ENCODE data around the gene GATA6. TPM values are rescaled to one million over a fixed set of nuclear protein-coding genes. Genes with fewer than 3 reads are reported as not detected.
"Not testable (repeated sequence)": the region's sequence is repeated elsewhere in the genome, so short reads cannot be mapped to it uniquely, and the experiment has no call there.

The GATA6 gene
- total RNA-seq, 2 donors from 2014 or later = 106 to 158 TPM

DNA sequence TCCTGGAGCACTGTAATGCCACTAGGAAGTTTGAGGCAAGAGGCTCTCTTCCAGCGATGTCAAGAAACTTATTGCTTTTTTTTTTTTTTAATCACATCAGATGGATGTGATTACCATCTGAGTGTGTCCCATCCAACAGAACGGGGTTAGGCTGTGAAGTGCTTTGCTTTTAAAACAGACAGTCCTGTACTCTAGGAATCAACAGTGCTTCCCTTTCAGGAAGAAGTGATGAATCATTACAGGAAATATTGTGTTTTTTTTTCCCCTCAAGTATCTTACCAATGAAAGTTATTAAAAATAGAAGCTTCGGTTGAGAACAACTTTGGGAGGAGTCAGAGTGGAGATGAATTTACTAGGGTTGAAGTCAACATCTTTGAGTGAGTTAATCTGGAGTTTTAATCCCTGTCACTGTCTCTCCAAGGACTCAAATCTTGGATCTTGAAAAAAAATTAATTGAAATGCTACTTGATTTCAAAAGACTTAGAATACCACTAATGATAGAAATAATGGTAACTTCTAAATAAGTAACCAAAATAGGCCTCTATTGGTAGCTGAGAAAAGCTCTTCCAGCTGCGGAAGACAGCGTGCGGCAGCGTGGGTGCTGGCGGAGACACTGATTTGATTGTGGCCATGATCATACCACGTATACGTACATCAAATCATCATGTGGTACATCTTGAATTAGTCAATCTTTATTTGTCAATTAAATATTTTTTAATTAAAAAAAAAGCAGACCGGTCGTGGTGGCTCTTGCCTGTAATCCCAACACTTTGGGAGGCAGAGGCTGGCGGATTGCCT, 45.5 kb downstream of the GATA6 start:
- Histone ChIP-seq H3K4me1 (ENCODE audit: control insufficient read depth, insufficient read depth, low read length) (no peaks in the 10 kb centered on the region), H3K27me3 (ENCODE audit: control insufficient read depth, insufficient read depth, low read length, poor library complexity, severe bottlenecking) (peaks cover 9% of the 10 kb centered on the region), H3K27ac (ENCODE audit: low read depth, low read length) (no peak overlapping the region), H3K9me3 (ENCODE audit: control insufficient read depth, low read length) (no peaks in the 10 kb centered on the region), H3K9ac (ENCODE audit: extremely low read depth, low read length, poor library complexity, severe bottlenecking) (no peak overlapping the region), H3K36me3 (ENCODE audit: control insufficient read depth, insufficient read depth, low read length) (no peaks in the 10 kb centered on the region), H3K4me3 (ENCODE audit: low read length) (no peak overlapping the region)
- TF ChIP-seq, protein P1, sequence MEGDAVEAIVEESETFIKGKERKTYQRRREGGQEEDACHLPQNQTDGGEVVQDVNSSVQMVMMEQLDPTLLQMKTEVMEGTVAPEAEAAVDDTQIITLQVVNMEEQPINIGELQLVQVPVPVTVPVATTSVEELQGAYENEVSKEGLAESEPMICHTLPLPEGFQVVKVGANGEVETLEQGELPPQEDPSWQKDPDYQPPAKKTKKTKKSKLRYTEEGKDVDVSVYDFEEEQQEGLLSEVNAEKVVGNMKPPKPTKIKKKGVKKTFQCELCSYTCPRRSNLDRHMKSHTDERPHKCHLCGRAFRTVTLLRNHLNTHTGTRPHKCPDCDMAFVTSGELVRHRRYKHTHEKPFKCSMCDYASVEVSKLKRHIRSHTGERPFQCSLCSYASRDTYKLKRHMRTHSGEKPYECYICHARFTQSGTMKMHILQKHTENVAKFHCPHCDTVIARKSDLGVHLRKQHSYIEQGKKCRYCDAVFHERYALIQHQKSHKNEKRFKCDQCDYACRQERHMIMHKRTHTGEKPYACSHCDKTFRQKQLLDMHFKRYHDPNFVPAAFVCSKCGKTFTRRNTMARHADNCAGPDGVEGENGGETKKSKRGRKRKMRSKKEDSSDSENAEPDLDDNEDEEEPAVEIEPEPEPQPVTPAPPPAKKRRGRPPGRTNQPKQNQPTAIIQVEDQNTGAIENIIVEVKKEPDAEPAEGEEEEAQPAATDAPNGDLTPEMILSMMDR (conservative IDR thresholded peaks at IDR 0.05) = no peak
- H3K4me1 Mint-ChIP-seq = peaks cover 30% of the 10 kb centered on the region
- no peaks in the 10 kb centered on the region for H3K36me3 Mint-ChIP-seq (ENCODE audit: low read depth)
- no peak overlapping the region for H3K27ac Mint-ChIP-seq
- WGBS, 2 experiments (ENCODE audit: insufficient coverage in 1 of 2, insufficient read length in 1 of 2) = 93 to 100% methylated on average over 9 to 13 of the region's 13 CpGs
- H3K27me3 Mint-ChIP-seq (ENCODE audit: insufficient read depth) = peaks cover 67% of the 10 kb centered on the region
- H3K9me3 Mint-ChIP-seq = no peaks in the 10 kb centered on the region
- H3K4me3 Mint-ChIP-seq = no peak overlapping the region
- DNase-seq = no peak

DNA sequence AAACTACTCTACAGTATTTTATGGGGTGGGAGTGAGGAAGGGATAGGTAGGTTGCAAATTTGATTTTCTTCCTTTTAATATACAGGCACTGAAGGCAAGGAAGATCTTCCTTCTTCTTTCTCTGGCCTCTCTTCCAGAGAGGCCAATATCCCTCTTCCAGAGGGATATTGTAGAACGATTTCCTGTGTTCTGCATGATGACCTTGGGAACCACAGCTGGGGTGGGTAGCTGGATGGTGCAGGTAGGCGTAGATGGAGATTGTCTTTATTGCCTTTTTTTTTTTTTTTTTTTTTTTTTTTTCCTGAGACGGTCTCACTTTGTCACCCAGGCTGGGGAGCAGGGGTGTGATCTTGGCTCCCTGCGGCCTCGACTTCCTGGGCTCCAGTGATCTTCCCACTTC, 49.4 kb downstream of the GATA6 start:
- Histone ChIP-seq H3K27me3 (ENCODE audit: control insufficient read depth, insufficient read depth, low read length, poor library complexity, severe bottlenecking) (peaks cover 17% of the 10 kb centered on the region), H3K4me1 (ENCODE audit: control insufficient read depth, insufficient read depth, low read length) (no peaks in the 10 kb centered on the region), H3K9me3 (ENCODE audit: control insufficient read depth, low read length) (no peaks in the 10 kb centered on the region), H3K4me3 (ENCODE audit: low read length) (no peak overlapping the region), H3K27ac (ENCODE audit: low read depth, low read length) (no peak overlapping the region), H3K9ac (ENCODE audit: extremely low read depth, low read length, poor library complexity, severe bottlenecking) (no peak overlapping the region), H3K36me3 (ENCODE audit: control insufficient read depth, insufficient read depth, low read length) (no peaks in the 10 kb centered on the region)
- H3K27ac Mint-ChIP-seq = no peak overlapping the region
- WGBS, 2 experiments (ENCODE audit: insufficient coverage in 1 of 2, insufficient read length in 1 of 2) = 75% methylated on average over 5 of the region's 5 CpGs; no CpG with 5 or more reads in 1 of the 2 experiments
- H3K4me3 Mint-ChIP-seq = no peak overlapping the region
- H3K4me1 Mint-ChIP-seq = peaks cover 24% of the 10 kb centered on the region
- H3K27me3 Mint-ChIP-seq (ENCODE audit: insufficient read depth) = peaks cover 82% of the 10 kb centered on the region
- H3K36me3 Mint-ChIP-seq (ENCODE audit: low read depth) = no peaks in the 10 kb centered on the region
- no peaks in the 10 kb centered on the region for H3K9me3 Mint-ChIP-seq
- TF ChIP-seq, protein P1 (conservative IDR thresholded peaks at IDR 0.05) = no peak
- no peak for DNase-seq

DNA sequence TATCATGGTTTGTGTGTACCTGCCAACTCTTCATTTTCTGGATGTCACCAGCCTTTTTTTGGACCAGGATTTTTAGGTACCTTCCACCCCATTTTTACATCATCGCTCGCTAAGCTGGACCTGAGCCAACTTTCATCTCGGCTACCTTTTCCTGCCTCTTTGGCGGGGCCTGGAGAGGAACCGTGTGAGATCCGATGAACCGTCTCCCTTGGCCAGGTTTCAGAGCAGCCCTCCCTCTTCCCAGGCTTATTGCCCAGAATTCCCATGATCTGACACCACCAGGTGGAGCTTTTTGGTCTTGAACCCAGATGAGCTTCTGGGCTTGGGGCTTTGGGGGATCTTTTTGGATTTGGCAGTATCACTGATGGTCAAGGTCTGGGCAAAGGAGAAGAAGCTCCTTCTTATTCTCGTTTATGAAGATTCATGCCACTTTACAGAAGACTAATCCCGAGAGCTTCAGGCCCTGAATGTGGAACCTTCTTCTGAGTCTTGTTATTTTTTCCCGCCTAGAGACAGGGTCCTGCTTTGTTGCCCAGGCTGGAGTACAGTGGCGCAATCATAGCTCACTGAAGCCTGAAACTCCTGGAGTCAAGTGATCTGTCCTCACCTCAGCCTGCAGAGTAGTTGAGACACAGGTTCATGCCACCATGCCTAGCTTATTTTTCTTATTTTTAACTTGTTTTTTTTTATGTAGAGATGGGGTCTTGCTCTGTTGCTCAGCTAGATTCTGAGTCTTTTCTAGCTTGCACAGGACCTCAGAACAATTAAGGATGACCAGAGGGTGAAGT, 50.4 kb downstream of the GATA6 start:
- Histone ChIP-seq H3K36me3 (ENCODE audit: control insufficient read depth, insufficient read depth, low read length) (no peaks in the 10 kb centered on the region), H3K9ac (ENCODE audit: extremely low read depth, low read length, poor library complexity, severe bottlenecking) (no peak overlapping the region), H3K27me3 (ENCODE audit: control insufficient read depth, insufficient read depth, low read length, poor library complexity, severe bottlenecking) (peaks cover 17% of the 10 kb centered on the region), H3K4me3 (ENCODE audit: low read length) (no peak overlapping the region), H3K4me1 (ENCODE audit: control insufficient read depth, insufficient read depth, low read length) (no peaks in the 10 kb centered on the region), H3K9me3 (ENCODE audit: control insufficient read depth, low read length) (no peaks in the 10 kb centered on the region), H3K27ac (ENCODE audit: low read depth, low read length) (no peak overlapping the region)
- H3K4me1 Mint-ChIP-seq = peaks cover 24% of the 10 kb centered on the region
- WGBS, 2 experiments (ENCODE audit: insufficient coverage in 1 of 2, insufficient read length in 1 of 2) = 86 to 89% methylated on average over 9 to 11 of the region's 11 CpGs
- H3K27ac Mint-ChIP-seq = no peak overlapping the region
- no peaks in the 10 kb centered on the region for H3K36me3 Mint-ChIP-seq (ENCODE audit: low read depth)
- H3K4me3 Mint-ChIP-seq = no peak overlapping the region
- no peaks in the 10 kb centered on the region for H3K9me3 Mint-ChIP-seq
- TF ChIP-seq, protein P1 (conservative IDR thresholded peaks at IDR 0.05) = peak; percentile 70
- peaks cover 84% of the 10 kb centered on the region for H3K27me3 Mint-ChIP-seq (ENCODE audit: insufficient read depth)
- peak; percentile 79 for DNase-seq

DNA sequence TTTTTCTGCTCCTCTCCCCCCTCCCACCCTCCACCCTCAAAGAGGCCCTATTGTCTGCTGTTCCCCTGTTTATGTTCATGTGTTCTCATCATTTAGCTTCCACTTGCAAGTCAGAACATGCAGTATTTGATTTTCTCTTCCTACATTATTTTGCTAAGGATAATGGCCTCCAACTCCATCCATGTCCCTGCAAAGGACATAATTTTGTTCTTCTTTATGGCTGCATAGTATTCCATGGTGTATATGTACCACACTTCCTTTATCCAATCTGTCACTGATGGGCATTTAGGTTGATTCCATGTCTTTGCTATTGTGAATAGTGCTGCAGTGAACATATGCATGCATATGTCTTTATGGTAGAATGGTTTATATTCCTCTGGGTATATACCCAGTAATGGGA, 51.2 kb downstream of the GATA6 start:
- not testable (repeated sequence) for H3K27ac ChIP-seq (ENCODE audit: low read depth, low read length); H3K9me3 Mint-ChIP-seq; H3K27ac Mint-ChIP-seq; H3K9ac ChIP-seq (ENCODE audit: extremely low read depth, low read length, poor library complexity, severe bottlenecking); H3K4me3 Mint-ChIP-seq; H3K4me3 ChIP-seq (ENCODE audit: low read length); H3K9me3 ChIP-seq (ENCODE audit: control insufficient read depth, low read length); H3K4me1 ChIP-seq (ENCODE audit: control insufficient read depth, insufficient read depth, low read length); H3K36me3 ChIP-seq (ENCODE audit: control insufficient read depth, insufficient read depth, low read length); DNase-seq; H3K36me3 Mint-ChIP-seq (ENCODE audit: low read depth)
- peaks cover 24% of the 10 kb centered on the region for H3K4me1 Mint-ChIP-seq
- peaks cover 17% of the 10 kb centered on the region for H3K27me3 ChIP-seq (ENCODE audit: control insufficient read depth, insufficient read depth, low read length, poor library complexity, severe bottlenecking)
- H3K27me3 Mint-ChIP-seq (ENCODE audit: insufficient read depth) = peaks cover 80% of the 10 kb centered on the region

All from endodermal cell (in vitro differentiated cells).